DND-41 (cell line): ENCODE results near the gene CHD1.

Source experiments
- ATAC-seq: fragments of 200-7000 bp; cut with Tn5 transposase; 3 replicates; pipeline ENCODE4 v1.9.1; 2021; ENCODE audit warnings: low read depth; ENCODE audit not compliant: insufficient read depth
- DNase-seq: peaks from one replicate; pipeline ENCODE4 v3.0.0-alpha.2; 2020
- H2AFZ ChIP-seq: 2 replicates; pipeline ENCODE4 v1.6.0; 2012; ENCODE audit warnings: low read depth, low read length
- H3K27ac ChIP-seq: 2 replicates; pipeline ENCODE4 v1.5.1; 2012; ENCODE audit warnings: low read length, inconsistent platforms
- H3K27me3 ChIP-seq: fragments of 200-600 bp; sonication (generic); 2 replicates; pipeline ENCODE4 v1.6.0; 2012; ENCODE audit warnings: low read length, mild to moderate bottlenecking, inconsistent platforms; ENCODE audit not compliant: insufficient read depth, poor library complexity
- H3K36me3 ChIP-seq: 2 replicates; pipeline ENCODE4 v1.5.1; 2012; ENCODE audit warnings: low read length, inconsistent platforms; ENCODE audit not compliant: insufficient read depth
- H3K4me1 ChIP-seq: 2 replicates; pipeline ENCODE4 v1.5.1; 2012; ENCODE audit warnings: mild to moderate bottlenecking, low read length; ENCODE audit not compliant: insufficient read depth
- H3K4me2 ChIP-seq: 2 replicates; pipeline ENCODE4 v1.6.0; 2012; ENCODE audit warnings: mild to moderate bottlenecking, moderate library complexity, low read length, inconsistent platforms; ENCODE audit not compliant: insufficient read depth
- H3K4me3 ChIP-seq, 2 experiments: fragments of 200-600 bp in 1 of 2; shearing (Covaris generic) in 1 of 2; 2 replicates each; pipeline ENCODE4 v1.5.1; 2012 to 2016; ENCODE audit warnings: inconsistent platforms in 2 of 2, low read length in 2 of 2, mild to moderate bottlenecking in 2 of 2, low read depth in 1 of 2, moderate library complexity in 1 of 2
- H3K79me2 ChIP-seq: 2 replicates; pipeline ENCODE4 v1.6.0; 2012; ENCODE audit warnings: low read length, inconsistent platforms; ENCODE audit not compliant: insufficient read depth
- H3K9ac ChIP-seq: 2 replicates; pipeline ENCODE4 v1.6.0; 2012; ENCODE audit warnings: low read depth, mild to moderate bottlenecking, inconsistent platforms, low read length, moderate library complexity
- H3K9me3 ChIP-seq: 2 replicates; pipeline ENCODE4 v1.5.1; 2012; ENCODE audit warnings: low read length, moderate library complexity, mild to moderate bottlenecking, inconsistent platforms; ENCODE audit not compliant: insufficient read depth, severe bottlenecking
- H4K20me1 ChIP-seq: 2 replicates; pipeline ENCODE4 v1.6.0; 2012; ENCODE audit warnings: low read length; ENCODE audit not compliant: insufficient read depth
- EZH2 ChIP-seq: IDR thresholded peaks from 3 replicates; pipeline ENCODE4 v1.6.1; 2012; ENCODE audit warnings: borderline replicate concordance, low read depth, mild to moderate bottlenecking, moderate library complexity, low read length, inconsistent platforms; ENCODE audit not compliant: severe bottlenecking
- TF ChIP-seq, protein P1 (sequence below): IDR thresholded peaks from 2 replicates; pipeline ENCODE4 v1.5.1; 2012; ENCODE audit warnings: borderline replicate concordance, low read length, moderate library complexity, mild to moderate bottlenecking; ENCODE audit not compliant: poor library complexity, severe bottlenecking; ENCODE audit errors: extremely low read depth

Gene CHD1

DNA sequence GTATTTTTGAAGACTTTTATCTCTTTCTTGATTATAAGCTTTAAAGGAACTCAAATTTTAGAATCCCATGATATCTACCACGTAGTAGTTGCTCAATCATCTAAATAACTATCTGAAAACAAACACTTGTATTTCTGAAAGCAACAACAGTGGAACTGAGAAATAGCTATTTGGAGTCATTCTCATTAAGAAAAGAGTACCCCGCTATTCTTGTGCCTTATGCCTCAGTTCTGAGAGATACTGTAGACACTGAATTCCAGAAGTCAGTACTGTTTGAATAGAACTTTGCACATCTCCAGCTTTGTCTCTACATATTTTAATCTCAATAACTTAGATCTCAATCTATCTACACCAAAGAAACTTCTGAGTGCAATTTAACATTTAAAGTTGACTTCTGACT lies 11.4 kb downstream of the CHD1 start:
- peaks cover 51% of the 10 kb centered on the region for H3K4me1 ChIP-seq
- DNase-seq: no peak
- H3K9me3 ChIP-seq: no peaks in the 10 kb centered on the region
- no peak overlapping the region for H3K27ac ChIP-seq
- no peaks in the 10 kb centered on the region for H3K27me3 ChIP-seq
- no peak for TF ChIP-seq EZH2
- ATAC-seq: no peak
- H3K36me3 ChIP-seq: peaks cover 86% of the 10 kb centered on the region
- H2AFZ ChIP-seq: no peak overlapping the region
- no peak overlapping the region for H3K9ac ChIP-seq
- peaks cover 99% of the 10 kb centered on the region for H3K79me2 ChIP-seq
- 0 out of 2 replicates have a peak overlapping the region, but pooled peaks have one; percentile 31 for H3K4me2 ChIP-seq
- H3K4me3 ChIP-seq: no peak overlapping the region
- H4K20me1 ChIP-seq: peaks cover 58% of the 10 kb centered on the region; the same call in 1 of the 2 replicates

DNA sequence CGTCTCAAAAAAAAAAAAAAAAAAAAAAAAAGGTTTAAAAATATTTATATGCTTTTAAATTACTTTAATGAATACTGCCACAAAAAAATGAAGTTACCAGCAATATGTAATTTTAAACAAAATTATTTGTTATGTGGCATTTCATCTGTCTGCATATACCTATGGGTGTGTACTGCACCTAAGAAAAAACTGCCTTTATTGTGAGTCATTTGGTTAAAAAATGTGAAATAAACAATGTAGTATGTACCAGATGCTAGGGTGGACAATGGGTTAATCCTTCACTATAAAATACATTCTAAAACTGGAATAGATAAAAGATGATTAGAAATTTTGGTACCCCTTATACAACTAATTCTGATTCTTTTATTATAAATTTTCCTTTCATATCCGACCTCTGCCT lies 12.3 kb downstream of the CHD1 start:
- ATAC-seq: no peak
- TF ChIP-seq EZH2: no peak
- TF ChIP-seq, protein P1, sequence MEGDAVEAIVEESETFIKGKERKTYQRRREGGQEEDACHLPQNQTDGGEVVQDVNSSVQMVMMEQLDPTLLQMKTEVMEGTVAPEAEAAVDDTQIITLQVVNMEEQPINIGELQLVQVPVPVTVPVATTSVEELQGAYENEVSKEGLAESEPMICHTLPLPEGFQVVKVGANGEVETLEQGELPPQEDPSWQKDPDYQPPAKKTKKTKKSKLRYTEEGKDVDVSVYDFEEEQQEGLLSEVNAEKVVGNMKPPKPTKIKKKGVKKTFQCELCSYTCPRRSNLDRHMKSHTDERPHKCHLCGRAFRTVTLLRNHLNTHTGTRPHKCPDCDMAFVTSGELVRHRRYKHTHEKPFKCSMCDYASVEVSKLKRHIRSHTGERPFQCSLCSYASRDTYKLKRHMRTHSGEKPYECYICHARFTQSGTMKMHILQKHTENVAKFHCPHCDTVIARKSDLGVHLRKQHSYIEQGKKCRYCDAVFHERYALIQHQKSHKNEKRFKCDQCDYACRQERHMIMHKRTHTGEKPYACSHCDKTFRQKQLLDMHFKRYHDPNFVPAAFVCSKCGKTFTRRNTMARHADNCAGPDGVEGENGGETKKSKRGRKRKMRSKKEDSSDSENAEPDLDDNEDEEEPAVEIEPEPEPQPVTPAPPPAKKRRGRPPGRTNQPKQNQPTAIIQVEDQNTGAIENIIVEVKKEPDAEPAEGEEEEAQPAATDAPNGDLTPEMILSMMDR: no peak
- Histone ChIP-seq H3K4me3 (no peak overlapping the region), H3K4me2 (no peak overlapping the region; the same call in 1 of the 2 replicates), H3K36me3 (peaks cover 93% of the 10 kb centered on the region), H3K79me2 (peaks cover 99% of the 10 kb centered on the region), H3K4me1 (peaks cover 43% of the 10 kb centered on the region), H3K9me3 (no peaks in the 10 kb centered on the region), H3K27ac (no peak overlapping the region), H2AFZ (no peak overlapping the region), H3K9ac (no peak overlapping the region), H3K27me3 (no peaks in the 10 kb centered on the region), H4K20me1 (peaks cover 63% of the 10 kb centered on the region; the same call in 1 of the 2 replicates)
- DNase-seq: no peak

- no peak overlapping the region for H3K27ac ChIP-seq
- H2AFZ ChIP-seq: no peak overlapping the region
- no peak for TF ChIP-seq EZH2
- TF ChIP-seq, protein P1: no peak
- ATAC-seq: no peak
- no peak overlapping the region; the same call in 1 of the 2 replicates for H3K4me2 ChIP-seq
- peaks cover 87% of the 10 kb centered on the region for H3K36me3 ChIP-seq
- peaks cover 21% of the 10 kb centered on the region; the same call in 1 of the 2 replicates for H3K4me1 ChIP-seq
- no peak overlapping the region for H3K4me3 ChIP-seq
- no peak overlapping the region for H3K9ac ChIP-seq
- no peak for DNase-seq
- peaks cover 99% of the 10 kb centered on the region for H3K79me2 ChIP-seq
- no peaks in the 10 kb centered on the region for H3K27me3 ChIP-seq
- no peaks in the 10 kb centered on the region for H3K9me3 ChIP-seq
- H4K20me1 ChIP-seq: peaks cover 63% of the 10 kb centered on the region; the same call in 1 of the 2 replicates
These were observed 14.9 kb downstream of the CHD1 start for GRCh38 chr5:98913911-98914310.

- Histone ChIP-seq H3K27ac (no peak overlapping the region), H3K9me3 (no peaks in the 10 kb centered on the region), H3K4me2 (no peak overlapping the region), H3K36me3 (peaks cover 84% of the 10 kb centered on the region), H3K4me3 (no peak overlapping the region), H3K27me3 (no peaks in the 10 kb centered on the region), H2AFZ (no peak overlapping the region), H3K9ac (no peak overlapping the region), H3K4me1 (peaks cover 16% of the 10 kb centered on the region), H3K79me2 (peaks cover 100% of the 10 kb centered on the region), H4K20me1 (peaks cover 62% of the 10 kb centered on the region; the same call in 1 of the 2 replicates)
- DNase-seq: no peak
- no peak for ATAC-seq
- TF ChIP-seq EZH2: no peak
- TF ChIP-seq, protein P1: no peak
These were observed 17.3 kb downstream of the CHD1 start for GRCh38 chr5:98911280-98912040.
